ENCODE data around the gene SERINC1. TPM values are rescaled to one million over a fixed set of nuclear protein-coding genes. Genes with fewer than 3 reads are reported as not detected.
"Not testable (repeated sequence)": the region's sequence is repeated elsewhere in the genome, so short reads cannot be mapped to it uniquely, and the experiment has no call there.

SERINC1 gene
- 50.7 TPM for polyA plus RNA-seq (2013, experiment 1 of 2)
- 51.9 TPM for polyA plus RNA-seq (2013, experiment 2 of 2)

GRCh38 chr6:122471107-122472021 lies at the start of gene SERINC1:
Gene SERINC1, minus strand, starts transcription at chr6:122471807. Its CDS starts 70 bp downstream, at chr6:122471737.
- Histone ChIP-seq H3K23ac (ENCODE audit: low read depth, low read length, poor library complexity) (peak within 1 kb of the TSS; percentile 15), H3K9ac (ENCODE audit: low read depth, low read length, poor library complexity) (peak within 1 kb of the TSS; percentile 71), H3K14ac (ENCODE audit: low read length) (no peak within 1 kb of the TSS), H3K18ac (ENCODE audit: low read length) (peak within 1 kb of the TSS; percentile 87), H2AK5ac (ENCODE audit: low read depth, low read length) (no peak within 1 kb of the TSS), H3K79me1 (ENCODE audit: low read depth, low read length) (peaks cover 2% of the 10 kb centered on the region), H4K91ac (ENCODE audit: low read depth, low read length, poor library complexity) (no peak within 1 kb of the TSS), H2BK15ac (ENCODE audit: low read length) (no peak within 1 kb of the TSS), H2BK5ac (ENCODE audit: low read length) (no peak within 1 kb of the TSS), H3K36me3 (replicated peaks in 1 of 2; ENCODE audit: control insufficient read depth in 2 of 2, insufficient read depth in 2 of 2, low read length in 2 of 2) (peaks cover 0 to 24% of the 10 kb centered on the region in 2 donors), H3K27me3 (ENCODE audit: control insufficient read depth in 3 of 3, insufficient read depth in 3 of 3, low read depth in 1 of 3, low read length in 3 of 3) (no peaks in the 10 kb centered on the region), H2BK120ac (ENCODE audit: low read depth, low read length) (no peak within 1 kb of the TSS), H3K4ac (ENCODE audit: low read length) (no peak within 1 kb of the TSS), H3K4me2 (ENCODE audit: insufficient read depth, low read length, poor library complexity, severe bottlenecking) (peak within 1 kb of the TSS; percentile 75), H3K4me3 (ENCODE audit: low read length in 2 of 2) (peak within 1 kb of the TSS; percentile 58 to 92), H2BK12ac (ENCODE audit: low read length) (no peak within 1 kb of the TSS), H3K27ac (replicated peaks; ENCODE audit: low read length) (no peak within 1 kb of the TSS), H3K4me1 (ENCODE audit: control insufficient read depth in 2 of 2, insufficient read depth in 1 of 2, low read depth in 1 of 2, low read length in 2 of 2) (no peaks in the 10 kb centered on the region), H2AFZ (ENCODE audit: low read length) (peak within 1 kb of the TSS; percentile 78), H3K9me3 (replicated peaks in 1 of 2; ENCODE audit: control insufficient read depth in 2 of 2, insufficient read depth in 1 of 2, low read depth in 1 of 2, low read length in 2 of 2) (no peaks in the 10 kb centered on the region), H4K8ac (ENCODE audit: low read depth, low read length) (no peak within 1 kb of the TSS)
- WGBS, 2 donors (ENCODE audit: extremely low coverage in 2 of 2, insufficient read length in 2 of 2, insufficient replicate concordance in 1 of 2): no CpG with 5 or more reads among the region's 49 CpGs
- peak; percentile 83 for DNase-seq (ENCODE audit: low spot score)

- Histone ChIP-seq H2AFZ (ENCODE audit: low read length) (no peak overlapping the region), H4K91ac (ENCODE audit: low read depth, low read length, poor library complexity) (no peak overlapping the region), H3K9me3 (replicated peaks in 1 of 2; ENCODE audit: control insufficient read depth in 2 of 2, insufficient read depth in 1 of 2, low read depth in 1 of 2, low read length in 2 of 2) (no peaks in the 10 kb centered on the region), H3K4me1 (ENCODE audit: control insufficient read depth in 2 of 2, insufficient read depth in 1 of 2, low read depth in 1 of 2, low read length in 2 of 2) (no peaks in the 10 kb centered on the region), H3K14ac (ENCODE audit: low read length) (no peak overlapping the region), H3K4me3 (ENCODE audit: low read length in 2 of 2) (no peak overlapping the region), H3K18ac (ENCODE audit: low read length) (no peak overlapping the region), H3K36me3 (replicated peaks in 1 of 2; ENCODE audit: control insufficient read depth in 2 of 2, insufficient read depth in 2 of 2, low read length in 2 of 2) (no peaks in the 10 kb centered on the region), H3K23ac (ENCODE audit: low read depth, low read length, poor library complexity) (no peak overlapping the region), H2BK5ac (ENCODE audit: low read length) (no peak overlapping the region), H2BK15ac (ENCODE audit: low read length) (no peak overlapping the region), H2BK120ac (ENCODE audit: low read depth, low read length) (no peak overlapping the region), H3K27me3 (ENCODE audit: control insufficient read depth in 3 of 3, insufficient read depth in 3 of 3, low read depth in 1 of 3, low read length in 3 of 3) (peaks cover 0 to 2% (median 0%) of the 10 kb centered on the region in 3 experiments), H3K79me1 (ENCODE audit: low read depth, low read length) (no peaks in the 10 kb centered on the region), H4K8ac (ENCODE audit: low read depth, low read length) (no peak overlapping the region), H3K27ac (replicated peaks; ENCODE audit: low read length) (no peak overlapping the region), H3K4me2 (ENCODE audit: insufficient read depth, low read length, poor library complexity, severe bottlenecking) (no peak overlapping the region), H3K9ac (ENCODE audit: low read depth, low read length, poor library complexity) (no peak overlapping the region), H3K4ac (ENCODE audit: low read length) (no peak overlapping the region), H2BK12ac (ENCODE audit: low read length) (no peak overlapping the region), H2AK5ac (ENCODE audit: low read depth, low read length) (no peak overlapping the region)
- WGBS, 2 donors (ENCODE audit: extremely low coverage in 2 of 2, insufficient read length in 2 of 2, insufficient replicate concordance in 1 of 2): no CpG with 5 or more reads among the region's 13 CpGs
- no peak for DNase-seq (ENCODE audit: low spot score)
Measured at GRCh38 chr6:122511193-122511924, 39.8 kb upstream of the SERINC1 start.

- not testable (repeated sequence) for H2AFZ ChIP-seq (ENCODE audit: low read length); H3K18ac ChIP-seq (ENCODE audit: low read length); H3K14ac ChIP-seq (ENCODE audit: low read length); H3K36me3 ChIP-seq (replicated peaks in 1 of 2; ENCODE audit: control insufficient read depth in 2 of 2, insufficient read depth in 2 of 2, low read length in 2 of 2); H4K91ac ChIP-seq (ENCODE audit: low read depth, low read length, poor library complexity); H3K9me3 ChIP-seq (replicated peaks in 1 of 2; ENCODE audit: control insufficient read depth in 2 of 2, insufficient read depth in 1 of 2, low read depth in 1 of 2, low read length in 2 of 2); H3K27ac ChIP-seq (replicated peaks; ENCODE audit: low read length); H3K79me1 ChIP-seq (ENCODE audit: low read depth, low read length); H3K4me3 ChIP-seq (ENCODE audit: low read length in 2 of 2); H2BK15ac ChIP-seq (ENCODE audit: low read length); H3K4me2 ChIP-seq (ENCODE audit: insufficient read depth, low read length, poor library complexity, severe bottlenecking); H2BK120ac ChIP-seq (ENCODE audit: low read depth, low read length); H2AK5ac ChIP-seq (ENCODE audit: low read depth, low read length); DNase-seq (ENCODE audit: low spot score); H3K4me1 ChIP-seq (ENCODE audit: control insufficient read depth in 2 of 2, insufficient read depth in 1 of 2, low read depth in 1 of 2, low read length in 2 of 2); H4K8ac ChIP-seq (ENCODE audit: low read depth, low read length); H3K23ac ChIP-seq (ENCODE audit: low read depth, low read length, poor library complexity); H3K27me3 ChIP-seq (ENCODE audit: control insufficient read depth in 3 of 3, insufficient read depth in 3 of 3, low read depth in 1 of 3, low read length in 3 of 3); H2BK5ac ChIP-seq (ENCODE audit: low read length); H2BK12ac ChIP-seq (ENCODE audit: low read length); H3K4ac ChIP-seq (ENCODE audit: low read length); H3K9ac ChIP-seq (ENCODE audit: low read depth, low read length, poor library complexity)
- WGBS, 2 donors (ENCODE audit: extremely low coverage in 2 of 2, insufficient read length in 2 of 2, insufficient replicate concordance in 1 of 2): no CpG with 5 or more reads among the region's 3 CpGs
Measured at GRCh38 chr6:122505170-122505569, 33.6 kb upstream of the SERINC1 start.

GRCh38 chr6:122501475-122501874 lies 29.9 kb upstream of the SERINC1 start:
- no peak overlapping the region for H2BK120ac ChIP-seq (ENCODE audit: low read depth, low read length)
- H3K9ac ChIP-seq (ENCODE audit: low read depth, low read length, poor library complexity): no peak overlapping the region
- no peak overlapping the region for H2AK5ac ChIP-seq (ENCODE audit: low read depth, low read length)
- no peak overlapping the region for H2BK12ac ChIP-seq (ENCODE audit: low read length)
- H3K23ac ChIP-seq (ENCODE audit: low read depth, low read length, poor library complexity): no peak overlapping the region
- H2BK5ac ChIP-seq (ENCODE audit: low read length): no peak overlapping the region
- H3K79me1 ChIP-seq (ENCODE audit: low read depth, low read length): no peaks in the 10 kb centered on the region
- no peaks in the 10 kb centered on the region for H3K4me1 ChIP-seq (ENCODE audit: control insufficient read depth in 2 of 2, insufficient read depth in 1 of 2, low read depth in 1 of 2, low read length in 2 of 2)
- H3K4me2 ChIP-seq (ENCODE audit: insufficient read depth, low read length, poor library complexity, severe bottlenecking): no peak overlapping the region
- no peak overlapping the region for H2AFZ ChIP-seq (ENCODE audit: low read length)
- no peaks in the 10 kb centered on the region for H3K27me3 ChIP-seq (ENCODE audit: control insufficient read depth in 3 of 3, insufficient read depth in 3 of 3, low read depth in 1 of 3, low read length in 3 of 3)
- no peak overlapping the region for H3K4me3 ChIP-seq (ENCODE audit: low read length in 2 of 2)
- no peak overlapping the region for H3K27ac ChIP-seq (replicated peaks; ENCODE audit: low read length)
- no peak overlapping the region for H2BK15ac ChIP-seq (ENCODE audit: low read length)
- DNase-seq (ENCODE audit: low spot score): no peak
- no peak overlapping the region for H3K18ac ChIP-seq (ENCODE audit: low read length)
- no peak overlapping the region for H4K91ac ChIP-seq (ENCODE audit: low read depth, low read length, poor library complexity)
- no peak overlapping the region for H4K8ac ChIP-seq (ENCODE audit: low read depth, low read length)
- peaks cover 10% of the 10 kb centered on the region in 2 donors for H3K9me3 ChIP-seq (replicated peaks in 1 of 2; ENCODE audit: control insufficient read depth in 2 of 2, insufficient read depth in 1 of 2, low read depth in 1 of 2, low read length in 2 of 2)
- WGBS, 2 donors (ENCODE audit: extremely low coverage in 2 of 2, insufficient read length in 2 of 2, insufficient replicate concordance in 1 of 2): no CpG with 5 or more reads among the region's 4 CpGs
- no peak overlapping the region for H3K4ac ChIP-seq (ENCODE audit: low read length)
- peaks cover 0 to 2% of the 10 kb centered on the region in 2 donors for H3K36me3 ChIP-seq (replicated peaks in 1 of 2; ENCODE audit: control insufficient read depth in 2 of 2, insufficient read depth in 2 of 2, low read length in 2 of 2)
- H3K14ac ChIP-seq (ENCODE audit: low read length): no peak overlapping the region
